Measurements from ENCODE around the gene POLQ.
"Not testable (repeated sequence)": the region's sequence is repeated elsewhere in the genome, so short reads cannot be mapped to it uniquely, and the experiment has no call there.

The POLQ gene

DNA sequence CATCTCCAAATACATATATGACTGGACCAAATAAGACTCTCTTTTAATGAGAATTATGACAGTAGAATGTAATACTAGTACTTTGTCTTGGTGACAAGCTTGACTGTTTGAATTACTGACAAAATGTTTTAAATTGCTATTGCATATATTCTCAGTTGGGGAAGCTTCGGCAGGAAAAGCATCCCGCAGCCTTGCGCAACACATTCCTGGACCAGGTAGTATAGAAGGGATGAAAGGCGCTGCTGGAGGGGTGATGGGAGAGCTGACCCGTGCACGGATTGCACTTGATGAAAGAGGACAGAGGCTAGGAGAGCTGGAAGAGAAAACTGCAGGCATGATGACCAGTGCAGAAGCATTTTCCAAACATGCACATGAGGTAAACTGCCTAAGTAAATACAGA, 127.6 kb downstream of the POLQ start:
- no peak for DNase-seq (ENCODE audit: low read depth)

GRCh38 chr3:121414924-121415323, 130.9 kb downstream of the POLQ start:
- no peak for DNase-seq (ENCODE audit: low read depth)

DNA sequence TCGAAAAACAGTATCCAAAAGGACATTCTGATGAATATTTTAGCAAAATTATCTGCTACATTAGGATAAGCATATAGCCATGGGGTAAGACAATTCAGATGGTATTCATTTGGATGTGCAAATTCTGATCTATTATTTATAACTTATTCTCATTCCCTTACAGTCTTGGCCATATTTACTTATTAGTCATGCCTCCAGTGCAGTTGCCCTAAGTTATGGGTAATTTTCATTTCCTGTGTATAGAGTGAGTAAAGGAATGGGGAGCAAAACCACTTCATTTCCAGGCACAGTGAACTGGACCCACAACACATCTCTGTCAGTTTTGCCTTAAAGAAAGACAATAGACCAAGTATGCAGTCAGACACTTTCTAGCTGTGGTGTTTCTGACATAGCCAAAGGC, 134.3 kb downstream of the POLQ start:
- DNase-seq (ENCODE audit: low read depth), result no peak

DNA sequence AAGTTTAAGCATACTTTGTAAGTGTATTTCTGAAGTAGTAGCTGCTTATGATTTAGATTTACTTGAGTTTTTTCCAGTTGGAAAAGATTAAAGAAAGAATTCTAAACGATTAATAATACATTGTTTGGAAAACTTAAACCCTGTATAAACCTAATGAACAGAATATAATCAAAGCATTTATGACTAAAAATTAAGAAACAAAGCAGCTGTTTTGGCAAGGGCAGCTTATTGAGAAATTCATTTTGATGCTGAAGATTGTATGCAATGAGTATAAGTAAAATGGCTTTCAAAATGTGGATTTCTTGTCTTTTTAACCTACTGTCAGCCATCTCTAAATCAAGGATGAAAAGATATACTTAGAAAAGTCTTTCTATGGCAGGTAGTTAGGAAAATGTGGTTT, 140.2 kb downstream of the POLQ start:
- no peak for DNase-seq (ENCODE audit: low read depth)

DNA sequence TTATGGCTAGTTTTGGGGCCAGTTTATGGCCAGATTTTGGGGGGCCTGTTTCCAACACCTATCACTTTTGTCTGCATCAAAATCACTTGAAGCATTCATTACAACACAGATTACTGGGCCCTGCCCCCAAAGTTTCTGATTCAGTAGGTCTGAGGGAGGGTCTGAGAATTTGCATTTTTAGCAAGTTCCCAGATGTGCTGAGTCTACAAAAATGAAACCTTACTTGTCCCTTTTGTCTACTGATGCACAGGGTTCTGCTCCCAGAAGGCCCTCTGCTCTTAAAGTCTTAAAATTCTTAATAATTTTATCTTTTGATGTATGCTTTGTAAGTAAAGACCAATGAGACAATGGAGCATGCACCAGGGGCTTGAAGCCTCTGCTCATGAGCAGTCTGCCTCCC, 146.0 kb downstream of the POLQ start:
- DNase-seq (ENCODE audit: low read depth), result no peak

DNA sequence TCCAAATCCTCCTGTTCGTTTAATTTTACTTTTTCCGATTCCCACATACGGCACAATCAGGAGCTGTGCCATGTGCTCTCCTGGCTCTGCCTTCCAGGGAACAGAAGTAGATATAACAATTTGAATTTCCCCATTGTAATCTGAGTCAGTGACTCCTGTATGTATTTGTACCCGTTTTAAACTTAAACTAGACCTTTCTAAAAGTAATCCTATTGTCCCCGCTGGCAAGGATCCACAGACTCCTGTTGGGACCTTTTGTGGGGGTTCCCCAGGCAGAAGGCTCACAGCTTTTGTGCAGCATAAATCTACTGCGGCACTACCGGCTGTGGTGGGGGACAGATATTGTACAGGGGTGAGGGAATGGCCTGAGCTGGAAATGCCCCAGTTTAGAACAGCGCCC, 147.7 kb downstream of the POLQ start:
- not testable (repeated sequence) for DNase-seq (ENCODE audit: low read depth)

DNA sequence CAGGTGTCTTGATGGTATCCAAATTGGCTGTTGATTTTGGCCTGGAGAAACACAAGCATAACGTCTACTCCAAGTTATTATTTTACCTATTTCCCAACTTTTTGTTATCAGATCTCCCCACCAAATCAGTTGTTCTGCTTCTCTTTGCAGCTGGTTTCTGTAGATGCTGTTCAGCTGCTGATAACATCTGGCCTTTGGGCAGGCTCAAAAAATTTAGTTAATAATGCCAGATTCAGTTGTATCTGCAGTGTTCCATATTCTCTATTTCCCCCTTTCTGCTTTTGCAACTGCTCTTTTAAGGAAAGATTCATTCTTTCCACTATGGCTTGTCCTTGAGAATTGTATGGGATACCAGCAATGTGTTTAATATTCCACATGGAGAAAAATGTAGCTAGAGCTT, 149.8 kb downstream of the POLQ start:
- not testable (repeated sequence) for DNase-seq (ENCODE audit: low read depth)

DNA sequence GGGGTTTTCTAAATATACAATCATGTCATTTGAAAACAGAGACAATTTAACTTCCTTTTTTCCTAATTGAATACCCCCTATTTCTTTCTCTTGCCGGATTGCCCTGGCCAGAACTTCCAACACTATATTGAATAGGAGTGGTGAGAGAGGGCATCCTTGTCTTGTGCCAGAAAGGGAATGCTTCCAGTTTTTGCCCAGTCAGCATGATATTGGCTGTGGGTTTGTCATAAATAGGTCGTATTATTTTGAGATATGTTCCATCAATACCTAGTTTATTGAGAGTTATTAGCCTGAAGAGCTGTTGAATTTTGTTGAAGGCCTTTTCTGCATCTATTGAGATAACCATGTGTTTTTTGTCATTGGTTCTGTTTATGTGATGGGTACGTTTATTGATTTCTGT, 157.5 kb downstream of the POLQ start:
- DNase-seq (ENCODE audit: low read depth), result not testable (repeated sequence)

All from stimulated activated CD8-positive, alpha-beta memory T cell treated with anti-CD3 and anti-CD28 coated beads, Interleukin-12 subunit alpha, Interleukin-12 subunit beta, amount 100 ng/mL, for 1 hour (primary cell).